HG02885 (cell line): ENCODE results near the gene SLC5A6.
A peak's percentile ranks its signal among the peaks of the same experiment; 100 is the strongest.

Experiments used
- ATAC-seq: cut with Tn5 transposase; IDR thresholded peaks from one replicate; pipeline ENCODE4 v1.9.1; 2021; ENCODE audit warnings: mild to moderate bottlenecking; ENCODE audit not compliant: unreplicated experiment, poor library complexity

The SLC5A6 gene

GRCh38 chr2:27211943-27212625 is at the start of gene SLC5A6, which contains the start of gene ATRAID:
Gene SLC5A6 (minus strand): TSS chr2:27212268. CDS start chr2:27207650, 4,618 bp downstream.
Gene ATRAID (plus strand): TSS chr2:27212041. CDS start chr2:27212369, 328 bp downstream.
- peak; percentile 86 for ATAC-seq

- ATAC-seq, result no peak
Measured at GRCh38 chr2:27261241-27261925, 49.3 kb upstream of the SLC5A6 start.

- ATAC-seq, result no peak
Measured at GRCh38 chr2:27258051-27258450, 46.0 kb upstream of the SLC5A6 start.

GRCh38 chr2:27256855-27257454 is 44.9 kb upstream of the SLC5A6 start:
- no peak for ATAC-seq

GRCh38 chr2:27255660-27256059 is 43.6 kb upstream of the SLC5A6 start:
- no peak for ATAC-seq

GRCh38 chr2:27255187-27255586 is 43.1 kb upstream of the SLC5A6 start:
- ATAC-seq, result no peak

GRCh38 chr2:27251766-27252165 is 39.7 kb upstream of the SLC5A6 start:
- ATAC-seq, result no peak

- no peak for ATAC-seq
Measured at GRCh38 chr2:27250652-27251379, 38.7 kb upstream of the SLC5A6 start.

- ATAC-seq, result no peak
Measured at GRCh38 chr2:27249891-27250651, 38.0 kb upstream of the SLC5A6 start.

- no peak for ATAC-seq
Measured at GRCh38 chr2:27249159-27249890, 37.3 kb upstream of the SLC5A6 start.

- no peak for ATAC-seq
Measured at GRCh38 chr2:27247893-27248292, 35.8 kb upstream of the SLC5A6 start.

- ATAC-seq, result no peak
Measured at GRCh38 chr2:27245626-27246025, 33.6 kb upstream of the SLC5A6 start.

GRCh38 chr2:27245116-27245515 is 33.0 kb upstream of the SLC5A6 start:
- ATAC-seq, result no peak

GRCh38 chr2:27243391-27244130 is 31.5 kb upstream of the SLC5A6 start:
- no peak for ATAC-seq

GRCh38 chr2:27242614-27242951 is 30.5 kb upstream of the SLC5A6 start:
- ATAC-seq, result no peak

- ATAC-seq, result no peak
Measured at GRCh38 chr2:27241761-27242613, 29.9 kb upstream of the SLC5A6 start.

GRCh38 chr2:27240406-27240805 is 28.3 kb upstream of the SLC5A6 start:
- ATAC-seq, result no peak

GRCh38 chr2:27238976-27239375 is 26.9 kb upstream of the SLC5A6 start:
- ATAC-seq, result no peak
